Lung (tissue), 5 donors: ENCODE data around the gene ZRANB3. TPM values are rescaled to one million over a fixed set of nuclear protein-coding genes. Genes with fewer than 3 reads are reported as not detected.

ENCODE experiments used
- polyA plus RNA-seq, 2 donors: library from polyadenylated mRNA; stranded (reverse); fragments of 200-250 nt; gene quantifications; one replicate each; pipeline ENCODE4 v1.2.1, GENCODE V29; 2013
- small RNA-seq: library from RNA; depleted of rRNA; stranded (forward); fragments of <200 nt; gene quantifications from one replicate; pipeline ENCODE3, GENCODE V24; 2014; ENCODE audit warnings: low replicate concordance
- total RNA-seq, 2 donors: library from RNA; depleted of rRNA in 1 of 2; stranded (reverse); fragments of >200 nt in 1 of 2; gene quantifications; one replicate each; pipeline ENCODE4 v1.2.1, GENCODE V29; 2014 to 2021
- donor health status: Bipolar disorder and iron deficiency.
- donor health status: healthy.
- donor health status: DM: yes; HTN: yes; CAD: no.

ZRANB3 gene
- total and polyA plus RNA-seq, 4 donors = 1.3 to 14.9 (median 3.3) TPM

Small RNA genes within 50 kb of the gene (small RNA-seq; reads per million reads assigned to genes)
- gene SNORA40B = 0.12 reads per million

Other genes starting within 250 kb of the ZRANB3 start
- gene R3HDM1, start 266 bp upstream of the ZRANB3 start, total RNA-seq = 10 to 100 TPM; 16.7 to 27.8 TPM
- gene R3HDM1, start 266 bp upstream of the ZRANB3 start, polyA plus RNA-seq = 1 to 10 TPM; 5.4 to 9.7 TPM
- gene UBXN4, start 210.6 kb upstream of the ZRANB3 start, total RNA-seq = 100 to 1,000 TPM in 1 of 2 donors, 10 to 100 TPM in 1; 78.4 to 121 TPM
- 10 to 100 TPM; 39.7 to 53.3 TPM for gene UBXN4, start 210.6 kb upstream of the ZRANB3 start, polyA plus RNA-seq